ENCODE measurements around the gene MIOS. TPM values are rescaled to one million over a fixed set of nuclear protein-coding genes. Genes with fewer than 3 reads are reported as not detected.

Gene MIOS
- polyA plus RNA-seq, 1 experiment = 11.8 TPM

DNA sequence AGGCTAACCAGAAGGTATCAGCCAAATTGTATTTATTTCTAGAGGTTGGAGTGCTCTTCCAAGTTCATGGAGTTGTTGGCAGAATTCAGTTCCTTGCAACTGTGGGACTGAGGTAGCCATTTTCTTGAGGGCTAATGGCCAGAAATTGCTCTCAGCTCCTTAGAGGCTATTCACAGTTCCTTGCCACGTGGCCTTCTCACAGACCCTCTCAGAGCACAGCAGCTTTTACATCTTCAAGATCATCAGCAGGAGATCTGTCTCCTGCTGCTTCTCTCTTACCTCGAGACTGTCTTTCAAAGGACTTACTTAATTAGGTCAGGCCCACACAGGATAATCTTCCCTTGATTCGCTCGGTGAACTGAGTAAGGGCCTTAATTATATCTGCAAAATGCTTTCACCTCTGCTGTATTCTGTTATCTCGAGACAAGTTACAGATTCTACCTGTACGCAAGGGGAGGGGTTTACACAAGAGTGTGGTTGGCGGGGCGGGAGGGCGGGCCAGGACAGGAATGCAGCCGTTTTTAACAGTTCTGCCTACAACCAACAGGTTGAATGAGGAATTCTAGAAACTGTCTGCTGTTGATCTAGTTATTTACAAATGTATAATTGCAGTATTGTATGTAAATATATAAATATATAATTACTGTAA lies 15.0 kb downstream of the MIOS start:
- Histone ChIP-seq H3K4me3 (ENCODE audit: low read depth, low read length) (no peak overlapping the region), H3K36me3 (ENCODE audit: control insufficient read depth, insufficient read depth, low read length) (peaks cover 1% of the 10 kb centered on the region; the same call in 1 of the 2 replicates), H3K27me3 (ENCODE audit: control insufficient read depth, insufficient read depth, low read length) (no peaks in the 10 kb centered on the region)
- DNase-seq (ENCODE audit: low read depth) = no peak
- TF ChIP-seq, protein P1, sequence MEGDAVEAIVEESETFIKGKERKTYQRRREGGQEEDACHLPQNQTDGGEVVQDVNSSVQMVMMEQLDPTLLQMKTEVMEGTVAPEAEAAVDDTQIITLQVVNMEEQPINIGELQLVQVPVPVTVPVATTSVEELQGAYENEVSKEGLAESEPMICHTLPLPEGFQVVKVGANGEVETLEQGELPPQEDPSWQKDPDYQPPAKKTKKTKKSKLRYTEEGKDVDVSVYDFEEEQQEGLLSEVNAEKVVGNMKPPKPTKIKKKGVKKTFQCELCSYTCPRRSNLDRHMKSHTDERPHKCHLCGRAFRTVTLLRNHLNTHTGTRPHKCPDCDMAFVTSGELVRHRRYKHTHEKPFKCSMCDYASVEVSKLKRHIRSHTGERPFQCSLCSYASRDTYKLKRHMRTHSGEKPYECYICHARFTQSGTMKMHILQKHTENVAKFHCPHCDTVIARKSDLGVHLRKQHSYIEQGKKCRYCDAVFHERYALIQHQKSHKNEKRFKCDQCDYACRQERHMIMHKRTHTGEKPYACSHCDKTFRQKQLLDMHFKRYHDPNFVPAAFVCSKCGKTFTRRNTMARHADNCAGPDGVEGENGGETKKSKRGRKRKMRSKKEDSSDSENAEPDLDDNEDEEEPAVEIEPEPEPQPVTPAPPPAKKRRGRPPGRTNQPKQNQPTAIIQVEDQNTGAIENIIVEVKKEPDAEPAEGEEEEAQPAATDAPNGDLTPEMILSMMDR (IDR thresholded peaks at IDR 0.05; ENCODE audit: insufficient read depth, low read depth, low read length) = no peak
- ChIA-PET POLR2A (no interaction called here), CTCF (no interaction called here)

DNA sequence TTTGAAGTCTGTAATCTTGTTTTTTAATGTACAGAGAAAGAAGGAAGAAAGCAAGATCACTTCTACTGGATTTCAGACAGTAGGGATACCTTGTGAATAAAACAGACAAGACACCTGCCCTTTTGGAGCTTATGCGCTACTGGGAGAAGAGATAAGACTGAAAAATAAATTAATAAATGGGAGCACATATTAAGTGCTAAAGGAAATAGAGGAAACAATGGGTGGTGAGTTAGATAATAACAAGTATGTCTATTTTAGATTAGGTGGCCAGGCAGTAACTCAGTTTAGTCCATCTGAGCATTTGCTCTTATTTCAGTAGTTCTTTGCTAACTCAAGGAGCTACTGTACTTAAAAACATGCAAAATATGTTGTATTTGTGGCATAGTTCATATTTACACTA lies 15.9 kb downstream of the MIOS start:
- Histone ChIP-seq H3K4me3 (ENCODE audit: low read depth, low read length) (no peak overlapping the region), H3K36me3 (ENCODE audit: control insufficient read depth, insufficient read depth, low read length) (peaks cover 1% of the 10 kb centered on the region; the same call in 1 of the 2 replicates), H3K27me3 (ENCODE audit: control insufficient read depth, insufficient read depth, low read length) (no peaks in the 10 kb centered on the region)
- TF ChIP-seq, protein P1 (IDR thresholded peaks at IDR 0.05; ENCODE audit: insufficient read depth, low read depth, low read length) = no peak
- ChIA-PET CTCF (interaction anchor here (1.9 kb wide), 1 partner anchor 13 kb away, joined by 6 read pairs; no protein-coding TSS in a partner anchor), POLR2A (no interaction called here)
- no peak for DNase-seq (ENCODE audit: low read depth)

DNA sequence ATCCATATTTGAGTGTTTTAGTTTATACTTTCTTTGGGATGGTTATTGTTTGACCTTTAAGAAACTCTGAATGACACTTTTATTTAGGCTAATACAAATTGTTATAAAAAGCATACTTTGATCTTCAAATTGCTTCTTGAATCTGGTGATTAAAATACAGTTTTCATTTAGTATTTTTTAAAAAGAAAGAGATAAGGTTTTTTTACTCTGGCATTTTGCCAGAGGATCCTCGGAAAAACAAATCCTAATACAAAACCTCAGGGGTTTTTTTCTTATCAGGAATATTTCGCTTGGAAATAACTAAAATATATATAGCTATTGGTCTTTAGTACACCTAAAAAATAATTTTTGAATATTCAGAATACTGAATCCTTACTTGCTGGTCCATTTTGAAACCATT lies 17.0 kb downstream of the MIOS start:
- DNase-seq (ENCODE audit: low read depth) = no peak
- H3K4me3 ChIP-seq (ENCODE audit: low read depth, low read length) = no peak overlapping the region
- H3K27me3 ChIP-seq (ENCODE audit: control insufficient read depth, insufficient read depth, low read length) = no peaks in the 10 kb centered on the region
- ChIA-PET POLR2A (no interaction called here), CTCF (interaction anchor here (1.9 kb wide), 1 partner anchor 12 kb away, joined by 6 read pairs; no protein-coding TSS in a partner anchor)
- TF ChIP-seq, protein P1 (IDR thresholded peaks at IDR 0.05; ENCODE audit: insufficient read depth, low read depth, low read length) = no peak
- peaks cover 1% of the 10 kb centered on the region; the same call in 1 of the 2 replicates for H3K36me3 ChIP-seq (ENCODE audit: control insufficient read depth, insufficient read depth, low read length)

DNA sequence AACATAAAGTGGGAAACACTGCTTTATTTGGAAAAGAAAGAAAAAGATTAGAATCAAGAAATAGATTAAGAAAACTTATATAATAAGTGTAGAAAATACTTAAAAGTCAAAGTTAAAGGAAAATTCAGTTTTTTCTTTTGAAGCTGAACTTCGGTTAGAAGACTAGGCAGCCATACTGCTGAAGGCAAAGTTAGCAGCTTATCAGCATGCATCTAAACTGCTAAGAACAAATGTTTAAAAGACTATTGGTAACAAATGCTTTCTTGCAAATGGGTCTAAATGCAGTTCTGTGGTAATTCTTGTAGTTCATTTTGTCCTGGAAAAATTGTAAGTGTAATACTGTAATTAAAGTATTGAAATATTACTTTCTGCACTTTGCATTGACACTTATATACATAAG lies 18.0 kb downstream of the MIOS start:
- Histone ChIP-seq H3K4me3 (ENCODE audit: low read depth, low read length) (no peak overlapping the region), H3K36me3 (ENCODE audit: control insufficient read depth, insufficient read depth, low read length) (peaks cover 1% of the 10 kb centered on the region; the same call in 1 of the 2 replicates), H3K27me3 (ENCODE audit: control insufficient read depth, insufficient read depth, low read length) (no peaks in the 10 kb centered on the region)
- DNase-seq (ENCODE audit: low read depth) = no peak
- TF ChIP-seq, protein P1 (IDR thresholded peaks at IDR 0.05; ENCODE audit: insufficient read depth, low read depth, low read length) = no peak
- ChIA-PET CTCF (no interaction called here), POLR2A (no interaction called here)

DNA sequence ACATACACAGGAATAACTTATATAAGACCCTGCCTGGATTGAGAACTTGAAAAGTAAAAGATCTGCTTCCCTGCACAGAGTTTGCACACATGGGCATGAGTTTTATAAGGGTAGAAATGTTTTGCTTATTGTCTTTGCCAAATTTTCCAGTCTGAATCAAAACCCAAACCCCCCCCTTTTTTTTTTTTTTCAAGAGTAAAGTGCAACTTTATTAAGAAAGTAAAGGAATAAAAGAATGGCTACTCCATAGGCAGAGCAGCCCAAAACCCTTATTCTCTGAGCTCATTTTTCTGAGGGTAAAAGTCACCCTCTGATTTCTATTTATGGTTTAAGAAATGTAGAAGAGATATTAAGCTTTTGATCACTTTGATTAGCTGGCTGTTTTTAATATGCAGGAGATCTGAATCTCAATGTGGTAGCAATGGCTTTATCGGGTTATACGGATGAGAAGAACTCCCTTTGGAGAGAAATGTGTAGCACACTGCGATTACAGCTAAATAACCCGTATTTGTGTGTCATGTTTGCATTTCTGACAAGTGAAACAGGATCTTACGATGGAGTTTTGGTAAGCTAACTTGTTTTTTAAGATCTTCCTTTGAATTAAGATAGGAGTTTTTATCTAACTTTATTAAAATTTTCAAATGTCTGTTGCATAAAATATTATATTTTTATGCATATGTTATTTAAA lies 18.7 kb downstream of the MIOS start:
- Histone ChIP-seq H3K4me3 (ENCODE audit: low read depth, low read length) (no peak overlapping the region), H3K36me3 (ENCODE audit: control insufficient read depth, insufficient read depth, low read length) (peaks cover 1% of the 10 kb centered on the region; the same call in 1 of the 2 replicates), H3K27me3 (ENCODE audit: control insufficient read depth, insufficient read depth, low read length) (no peaks in the 10 kb centered on the region)
- TF ChIP-seq, protein P1 (IDR thresholded peaks at IDR 0.05; ENCODE audit: insufficient read depth, low read depth, low read length) = no peak
- no peak for DNase-seq (ENCODE audit: low read depth)
- CTCF ChIA-PET = interaction anchor here (0.6 kb wide), 1 partner anchor 544 kb away, joined by 3 read pairs; no protein-coding TSS in a partner anchor
- POLR2A ChIA-PET = no interaction called here
